HepG2 (cell line): ENCODE results near the gene CHRNB1. TPM values are rescaled to one million over a fixed set of nuclear protein-coding genes. Genes with fewer than 3 reads are reported as not detected.
A peak's percentile ranks its signal among the peaks of the same experiment; 100 is the strongest.

Source experiments
- BORCS8-MEF2B ChIP-seq: sonication (generic); formaldehyde crosslinking; IDR thresholded peaks from 2 replicates; pipeline ENCODE4 v1.8.0; 2022; ENCODE audit warnings: mild to moderate bottlenecking, missing genetic modification reagents
- BRD4 ChIP-seq: sonication (generic); formaldehyde crosslinking; IDR thresholded peaks from 2 replicates; pipeline ENCODE4 v1.4.0; 2020; ENCODE audit warnings: missing genetic modification reagents
- HOXA3 ChIP-seq: sonication (generic); formaldehyde crosslinking; IDR thresholded peaks from 2 replicates; pipeline ENCODE4 v1.5.0; 2020; ENCODE audit warnings: missing genetic modification reagents
- PAF1 ChIP-seq: IDR thresholded peaks from 2 replicates; pipeline ENCODE4 v1.6.1; 2016; ENCODE audit warnings: missing genetic modification reagents, missing compliant biosample characterization
- ZFP90 ChIP-seq: sonication (generic); formaldehyde crosslinking; IDR thresholded peaks from 2 replicates; pipeline ENCODE4 v1.8.0; 2022; ENCODE audit warnings: missing genetic modification reagents, mild to moderate bottlenecking, inconsistent platforms, borderline replicate concordance
- ZFX ChIP-seq: sonication (generic); formaldehyde crosslinking; IDR thresholded peaks from 2 replicates; pipeline ENCODE4 v1.4.0; 2020; ENCODE audit warnings: mild to moderate bottlenecking, low read depth, missing genetic modification reagents, moderate library complexity
- ZNF12 ChIP-seq: sonication (generic); formaldehyde crosslinking; IDR thresholded peaks from 2 replicates; pipeline ENCODE4 v1.5.0; 2020; ENCODE audit warnings: missing genetic modification reagents
- ZNF230 ChIP-seq: sonication (generic); formaldehyde crosslinking; IDR thresholded peaks from 2 replicates; pipeline ENCODE4 v1.4.0; 2020; ENCODE audit warnings: mild to moderate bottlenecking, missing genetic modification reagents
- ZNF234 ChIP-seq: sonication (generic); formaldehyde crosslinking; conservative IDR thresholded peaks from 2 replicates; pipeline ENCODE4 v1.5.1; 2020; ENCODE audit warnings: mild to moderate bottlenecking, missing genetic modification reagents
- ZNF329 ChIP-seq: sonication (generic); formaldehyde crosslinking; IDR thresholded peaks from 2 replicates; pipeline ENCODE4 v1.9.0; 2021; ENCODE audit warnings: low read depth, mild to moderate bottlenecking, missing genetic modification reagents
- ZNF431 ChIP-seq: sonication (generic); formaldehyde crosslinking; IDR thresholded peaks from 2 replicates; pipeline ENCODE4 v1.9.0; 2022; ENCODE audit warnings: missing genetic modification reagents, low read depth, mild to moderate bottlenecking, borderline replicate concordance
- ZNF790 ChIP-seq: sonication (generic); formaldehyde crosslinking; IDR thresholded peaks from 2 replicates; pipeline ENCODE4 v1.8.0; 2022; ENCODE audit warnings: missing genetic modification reagents, mild to moderate bottlenecking, borderline replicate concordance
- ZNF879 ChIP-seq: sonication (generic); formaldehyde crosslinking; IDR thresholded peaks from 2 replicates; pipeline ENCODE4 v1.8.1; 2023; ENCODE audit warnings: missing genetic modification reagents
- ZSCAN25 ChIP-seq: sonication (generic); formaldehyde crosslinking; IDR thresholded peaks from 2 replicates; pipeline ENCODE4 v1.8.0; 2022; ENCODE audit warnings: mild to moderate bottlenecking, missing genetic modification reagents
- ZZZ3 ChIP-seq: sonication (generic); formaldehyde crosslinking; IDR thresholded peaks from 2 replicates; pipeline ENCODE4 v1.4.0; 2020; ENCODE audit warnings: missing genetic modification reagents, mild to moderate bottlenecking, borderline replicate concordance
- polyA plus RNA-seq, 8 experiments: library from polyadenylated mRNA; depleted of rRNA in 3 of 8; stranded (reverse) in 7 of 8; unstranded in 1 of 8; fragments of >200 nt; fragmentation: Illumina TruSeq in 4 of 8; extraction: Trizol in 4 of 8; gene quantifications; 2 replicates each; pipeline versions ENCODE4 v1.2.1 to v1.2.3, GENCODE V29; 2011 to 2016; ENCODE audit warnings: low read depth in 4 of 8, missing spikeins in 1 of 8, mixed read lengths in 1 of 8; ENCODE audit not compliant: insufficient read depth in 1 of 8
- total RNA-seq, 5 experiments: library from RNA; depleted of rRNA; stranded (reverse); fragments of >200 nt; fragmentation: Illumina TruSeq; extraction: Trizol; gene quantifications; 2 replicates each; pipeline ENCODE4 v1.2.3, GENCODE V29; 2016; ENCODE audit warnings: low read depth in 1 of 5
- TF ChIP-seq, protein P1 (sequence below): sonication (generic); formaldehyde crosslinking; IDR thresholded peaks from 2 replicates; pipeline ENCODE4 v1.8.1; 2022; ENCODE audit warnings: low read depth, mild to moderate bottlenecking, missing genetic modification reagents
- TF ChIP-seq, protein P2 (sequence below): IDR thresholded peaks from 2 replicates; pipeline ENCODE4 v1.4.0; 2020; ENCODE audit warnings: mild to moderate bottlenecking, missing genetic modification reagents
- TF ChIP-seq, protein P3 (sequence below): sonication (generic); formaldehyde crosslinking; IDR thresholded peaks from 2 replicates; pipeline ENCODE4 v1.8.0; 2022; ENCODE audit warnings: mild to moderate bottlenecking, missing genetic modification reagents, borderline replicate concordance
- TF ChIP-seq, protein P4 (sequence below), 2 experiments: sonication (generic) in 1 of 2; formaldehyde crosslinking in 1 of 2; IDR thresholded peaks; 2 replicates each; pipeline versions ENCODE4 v1.4.0 to v1.6.1; 2018 to 2020; ENCODE audit warnings: missing genetic modification reagents in 2 of 2, borderline replicate concordance in 1 of 2, low read depth in 1 of 2, mild to moderate bottlenecking in 1 of 2, missing biosample characterization in 1 of 2

Gene CHRNB1
- total and polyA plus RNA-seq, 2 of the 13 experiments (the other 11 are each of a cell fraction or from before 2014, with no cell fraction given): 5.4 to 33.7 TPM

DNA sequence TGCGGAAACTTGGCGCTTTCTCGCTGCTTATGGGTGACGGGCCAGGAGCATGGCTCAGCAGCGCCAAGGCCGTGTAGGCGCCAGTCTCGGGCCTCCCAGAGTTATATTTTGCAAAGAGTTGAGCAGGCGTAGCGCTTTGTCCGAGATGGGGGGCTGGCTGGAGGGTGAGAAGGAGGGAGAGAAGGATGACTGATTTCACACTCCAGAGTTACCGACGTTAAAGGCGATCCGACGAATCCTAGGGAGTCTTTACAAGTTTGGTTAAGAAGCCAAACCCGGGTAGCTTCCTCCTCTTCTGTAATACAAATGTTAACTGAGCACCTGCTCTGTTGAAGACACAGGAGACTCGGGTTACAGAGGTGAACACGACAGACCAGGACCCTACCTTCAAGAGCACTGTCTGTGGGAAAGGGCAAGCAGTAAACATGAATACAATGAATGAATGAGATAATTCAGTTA, 40.1 kb downstream of the CHRNB1 start (continued):
- TF ChIP-seq ZNF879 (CRISPR knock-in tag) (0 out of 2 replicates have a peak, but pooled peaks have one; percentile 24), BORCS8-MEF2B (peak; percentile 44; the same call in 1 of the 2 replicates), HOXA3 (peak; percentile 79; the same call in 1 of the 2 replicates), ZFX (no peak), ZNF230 (CRISPR knock-in tag) (0 out of 2 replicates have a peak, but pooled peaks have one; percentile 13), ZNF12 (no peak), ZFP90 (CRISPR knock-in tag) (no peak), ZNF234 (CRISPR knock-in tag) (no peak), ZNF329 (CRISPR knock-in tag) (0 out of 2 replicates have a peak, but pooled peaks have one; percentile 42), PAF1 (no peak), ZNF790 (CRISPR knock-in tag) (peak; percentile 66; the same call in 1 of the 2 replicates), ZNF431 (CRISPR knock-in tag) (0 out of 2 replicates have a peak, but pooled peaks have one; percentile 51), BRD4 (CRISPR knock-in tag) (peak; percentile 68; the same call in 1 of the 2 replicates), ZSCAN25 (CRISPR knock-in tag) (no peak), ZZZ3 (CRISPR knock-in tag) (peak; percentile 74; the same call in 1 of the 2 replicates)
- TF ChIP-seq, protein P1, sequence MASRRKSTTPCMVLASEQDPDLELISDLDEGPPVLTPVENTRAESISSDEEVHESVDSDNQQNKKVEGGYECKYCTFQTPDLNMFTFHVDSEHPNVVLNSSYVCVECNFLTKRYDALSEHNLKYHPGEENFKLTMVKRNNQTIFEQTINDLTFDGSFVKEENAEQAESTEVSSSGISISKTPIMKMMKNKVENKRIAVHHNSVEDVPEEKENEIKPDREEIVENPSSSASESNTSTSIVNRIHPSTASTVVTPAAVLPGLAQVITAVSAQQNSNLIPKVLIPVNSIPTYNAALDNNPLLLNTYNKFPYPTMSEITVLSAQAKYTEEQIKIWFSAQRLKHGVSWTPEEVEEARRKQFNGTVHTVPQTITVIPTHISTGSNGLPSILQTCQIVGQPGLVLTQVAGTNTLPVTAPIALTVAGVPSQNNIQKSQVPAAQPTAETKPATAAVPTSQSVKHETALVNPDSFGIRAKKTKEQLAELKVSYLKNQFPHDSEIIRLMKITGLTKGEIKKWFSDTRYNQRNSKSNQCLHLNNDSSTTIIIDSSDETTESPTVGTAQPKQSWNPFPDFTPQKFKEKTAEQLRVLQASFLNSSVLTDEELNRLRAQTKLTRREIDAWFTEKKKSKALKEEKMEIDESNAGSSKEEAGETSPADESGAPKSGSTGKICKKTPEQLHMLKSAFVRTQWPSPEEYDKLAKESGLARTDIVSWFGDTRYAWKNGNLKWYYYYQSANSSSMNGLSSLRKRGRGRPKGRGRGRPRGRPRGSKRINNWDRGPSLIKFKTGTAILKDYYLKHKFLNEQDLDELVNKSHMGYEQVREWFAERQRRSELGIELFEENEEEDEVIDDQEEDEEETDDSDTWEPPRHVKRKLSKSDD: no peak
- TF ChIP-seq, protein P2, sequence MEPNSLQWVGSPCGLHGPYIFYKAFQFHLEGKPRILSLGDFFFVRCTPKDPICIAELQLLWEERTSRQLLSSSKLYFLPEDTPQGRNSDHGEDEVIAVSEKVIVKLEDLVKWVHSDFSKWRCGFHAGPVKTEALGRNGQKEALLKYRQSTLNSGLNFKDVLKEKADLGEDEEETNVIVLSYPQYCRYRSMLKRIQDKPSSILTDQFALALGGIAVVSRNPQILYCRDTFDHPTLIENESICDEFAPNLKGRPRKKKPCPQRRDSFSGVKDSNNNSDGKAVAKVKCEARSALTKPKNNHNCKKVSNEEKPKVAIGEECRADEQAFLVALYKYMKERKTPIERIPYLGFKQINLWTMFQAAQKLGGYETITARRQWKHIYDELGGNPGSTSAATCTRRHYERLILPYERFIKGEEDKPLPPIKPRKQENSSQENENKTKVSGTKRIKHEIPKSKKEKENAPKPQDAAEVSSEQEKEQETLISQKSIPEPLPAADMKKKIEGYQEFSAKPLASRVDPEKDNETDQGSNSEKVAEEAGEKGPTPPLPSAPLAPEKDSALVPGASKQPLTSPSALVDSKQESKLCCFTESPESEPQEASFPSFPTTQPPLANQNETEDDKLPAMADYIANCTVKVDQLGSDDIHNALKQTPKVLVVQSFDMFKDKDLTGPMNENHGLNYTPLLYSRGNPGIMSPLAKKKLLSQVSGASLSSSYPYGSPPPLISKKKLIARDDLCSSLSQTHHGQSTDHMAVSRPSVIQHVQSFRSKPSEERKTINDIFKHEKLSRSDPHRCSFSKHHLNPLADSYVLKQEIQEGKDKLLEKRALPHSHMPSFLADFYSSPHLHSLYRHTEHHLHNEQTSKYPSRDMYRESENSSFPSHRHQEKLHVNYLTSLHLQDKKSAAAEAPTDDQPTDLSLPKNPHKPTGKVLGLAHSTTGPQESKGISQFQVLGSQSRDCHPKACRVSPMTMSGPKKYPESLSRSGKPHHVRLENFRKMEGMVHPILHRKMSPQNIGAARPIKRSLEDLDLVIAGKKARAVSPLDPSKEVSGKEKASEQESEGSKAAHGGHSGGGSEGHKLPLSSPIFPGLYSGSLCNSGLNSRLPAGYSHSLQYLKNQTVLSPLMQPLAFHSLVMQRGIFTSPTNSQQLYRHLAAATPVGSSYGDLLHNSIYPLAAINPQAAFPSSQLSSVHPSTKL (CRISPR knock-in tag): no peak
- TF ChIP-seq, protein P3, sequence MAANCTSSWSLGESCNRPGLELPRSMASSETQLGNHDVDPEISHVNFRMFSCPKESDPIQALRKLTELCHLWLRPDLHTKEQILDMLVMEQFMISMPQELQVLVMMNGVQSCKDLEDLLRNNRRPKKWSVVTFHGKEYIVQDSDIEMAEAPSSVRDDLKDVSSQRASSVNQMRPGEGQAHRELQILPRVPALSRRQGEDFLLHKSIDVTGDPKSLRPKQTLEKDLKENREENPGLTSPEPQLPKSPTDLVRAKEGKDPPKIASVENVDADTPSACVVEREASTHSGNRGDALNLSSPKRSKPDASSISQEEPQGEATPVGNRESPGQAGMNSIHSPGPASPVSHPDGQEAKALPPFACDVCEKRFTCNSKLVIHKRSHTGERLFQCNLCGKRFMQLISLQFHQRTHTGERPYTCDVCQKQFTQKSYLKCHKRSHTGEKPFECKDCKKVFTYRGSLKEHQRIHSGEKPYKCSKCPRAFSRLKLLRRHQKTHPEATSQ: peak; percentile 70; the same call in 1 of the 2 replicates
- TF ChIP-seq, protein P4, sequence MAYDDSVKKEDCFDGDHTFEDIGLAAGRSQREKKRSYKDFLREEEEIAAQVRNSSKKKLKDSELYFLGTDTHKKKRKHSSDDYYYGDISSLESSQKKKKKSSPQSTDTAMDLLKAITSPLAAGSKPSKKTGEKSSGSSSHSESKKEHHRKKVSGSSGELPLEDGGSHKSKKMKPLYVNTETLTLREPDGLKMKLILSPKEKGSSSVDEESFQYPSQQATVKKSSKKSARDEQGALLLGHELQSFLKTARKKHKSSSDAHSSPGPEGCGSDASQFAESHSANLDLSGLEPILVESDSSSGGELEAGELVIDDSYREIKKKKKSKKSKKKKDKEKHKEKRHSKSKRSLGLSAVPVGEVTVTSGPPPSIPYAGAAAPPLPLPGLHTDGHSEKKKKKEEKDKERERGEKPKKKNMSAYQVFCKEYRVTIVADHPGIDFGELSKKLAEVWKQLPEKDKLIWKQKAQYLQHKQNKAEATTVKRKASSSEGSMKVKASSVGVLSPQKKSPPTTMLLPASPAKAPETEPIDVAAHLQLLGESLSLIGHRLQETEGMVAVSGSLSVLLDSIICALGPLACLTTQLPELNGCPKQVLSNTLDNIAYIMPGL (CRISPR knock-in tag; IDR thresholded peaks at IDR 0.05; ENCODE audit: borderline replicate concordance in 1 of 2, low read depth in 1 of 2): peak in 1 of 2 experiments; percentile 85; a peak in 2 of 4 replicates
